GM18507 (cell line): ENCODE measurements around the gene TBCD.

Experiments
- DNase-seq: peaks from one replicate; pipeline ENCODE4 v3.0.0; 2011; ENCODE audit warnings: low read depth; ENCODE audit not compliant: insufficient read length; ENCODE audit errors: extremely low spot score
- FAIRE-seq: peaks from 2 replicates; lab custom pipeline; 2011; peaks lifted over from hg19 to GRCh38; lab: Jason Lieb, UNC

TBCD gene

DNA sequence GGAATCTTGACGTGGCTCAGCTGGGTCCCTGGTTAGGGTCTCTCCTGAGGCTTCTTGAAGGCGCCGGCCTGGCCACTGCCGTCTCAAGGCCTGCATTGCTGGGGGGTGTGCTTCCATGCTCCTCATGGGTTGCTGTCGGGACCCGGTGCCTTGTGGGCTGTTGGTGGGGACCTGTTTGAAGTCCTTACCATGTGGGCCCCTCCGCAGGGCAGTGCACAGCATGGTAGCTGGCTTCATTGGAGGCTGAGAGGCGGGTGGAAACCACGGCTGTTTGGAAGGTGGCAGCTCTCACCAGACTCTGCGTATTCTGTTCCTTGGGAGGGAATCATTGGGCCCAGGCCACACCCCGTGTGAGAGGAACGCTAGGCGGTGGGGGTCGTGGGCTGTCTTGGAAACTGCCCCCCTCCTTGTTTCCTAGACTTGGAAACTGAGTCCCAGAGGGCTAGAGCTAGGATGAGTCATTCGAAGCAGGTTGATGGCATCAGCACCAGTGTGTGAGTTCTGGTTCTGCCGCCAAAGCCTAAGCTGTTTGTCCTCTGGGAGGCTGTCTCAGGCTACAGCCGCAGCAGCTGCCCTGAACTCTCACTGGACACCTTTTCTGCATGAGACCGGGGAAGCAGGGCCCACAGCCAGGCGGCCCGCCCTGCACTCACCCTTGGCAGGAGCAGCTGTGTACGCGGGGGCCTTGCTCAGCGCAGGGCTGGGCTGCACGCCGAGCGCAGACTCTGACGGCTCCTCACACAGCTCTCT, 52.8 kb downstream of the TBCD start:
- DNase-seq, result no peak
- no peak for FAIRE-seq

DNA sequence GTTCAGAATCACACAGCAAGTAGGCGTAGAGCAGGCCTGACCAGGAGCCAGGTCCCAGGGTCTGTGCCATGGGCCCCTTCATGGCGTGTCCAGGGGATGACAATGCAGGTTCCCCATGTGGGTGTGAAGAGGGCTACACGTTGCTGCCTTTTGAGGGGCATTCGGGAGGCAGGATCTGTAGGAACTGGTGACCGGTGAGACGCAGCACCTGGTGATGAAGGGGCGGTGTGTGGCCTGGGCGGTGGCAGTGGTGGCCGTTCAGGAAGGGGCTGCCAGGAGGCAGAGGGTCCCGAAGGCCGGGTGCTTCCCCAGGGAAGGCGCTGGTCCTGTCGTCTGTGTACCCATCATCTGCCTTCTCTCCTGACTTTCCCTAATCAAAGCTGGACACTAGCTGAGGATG, 53.4 kb downstream of the TBCD start:
- no peak for DNase-seq
- no peak for FAIRE-seq

DNA sequence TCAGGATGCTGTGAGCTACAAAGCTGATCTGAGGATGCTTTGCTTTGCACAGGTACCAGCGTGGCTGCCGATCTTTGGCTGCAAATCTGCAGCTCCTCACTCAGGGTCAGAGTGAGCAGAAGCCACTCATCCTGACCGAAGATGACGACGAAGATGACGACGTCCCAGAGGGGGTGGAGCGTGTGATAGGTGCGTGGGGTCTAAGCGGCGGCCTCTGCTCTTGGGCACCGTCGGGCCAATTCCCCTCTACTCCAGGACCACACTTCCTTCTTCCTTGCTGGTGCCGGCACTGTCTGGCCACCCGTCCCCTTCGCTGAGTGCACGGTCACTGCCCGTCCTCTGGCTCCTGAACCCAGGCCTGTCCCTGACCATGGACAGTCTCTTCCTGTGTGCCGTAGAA, 54.0 kb downstream of the TBCD start:
- no peak for FAIRE-seq
- DNase-seq, result no peak

DNA sequence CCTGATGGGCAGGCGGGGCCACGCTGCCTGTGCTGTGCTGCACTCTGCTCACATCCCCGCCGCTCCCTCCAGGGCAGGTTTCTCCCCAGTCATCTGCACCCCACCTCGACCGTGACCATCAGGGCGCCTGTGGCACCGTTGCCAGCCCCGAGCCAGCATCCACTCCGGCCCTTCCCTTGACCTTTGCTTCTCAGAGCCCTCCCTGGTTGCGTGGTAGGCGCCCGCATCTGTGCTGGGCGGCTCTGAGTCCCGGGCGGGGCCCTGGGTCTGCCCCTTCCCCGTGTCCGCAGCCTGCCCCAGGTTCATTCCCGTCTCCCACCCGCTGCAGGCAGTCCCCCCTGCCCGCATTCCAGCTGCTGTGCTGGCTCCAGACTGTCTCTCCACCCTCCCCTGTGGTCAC, 54.8 kb downstream of the TBCD start:
- DNase-seq (no peak), FAIRE-seq (no peak)

DNA sequence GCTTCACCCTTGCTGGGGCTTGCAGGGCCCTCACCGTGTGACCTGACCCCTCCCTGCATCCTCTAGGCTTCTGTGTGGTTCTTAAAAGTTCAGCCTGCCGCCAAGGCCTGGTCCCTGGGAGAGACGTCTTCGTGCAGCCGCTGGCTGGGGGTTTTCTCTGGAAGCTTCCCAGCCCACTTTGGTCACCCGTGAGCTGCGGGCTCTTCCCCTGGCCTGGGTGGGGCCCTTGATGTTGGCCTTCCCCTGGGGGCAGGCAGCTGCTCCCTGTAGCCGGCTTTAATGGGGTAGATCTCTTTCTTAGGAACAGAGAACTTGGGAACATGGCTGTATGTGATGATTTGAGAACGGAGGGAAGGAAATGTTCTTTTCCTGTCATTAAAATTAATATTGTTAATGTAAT, 55.2 kb downstream of the TBCD start:
- DNase-seq, result no peak

DNA sequence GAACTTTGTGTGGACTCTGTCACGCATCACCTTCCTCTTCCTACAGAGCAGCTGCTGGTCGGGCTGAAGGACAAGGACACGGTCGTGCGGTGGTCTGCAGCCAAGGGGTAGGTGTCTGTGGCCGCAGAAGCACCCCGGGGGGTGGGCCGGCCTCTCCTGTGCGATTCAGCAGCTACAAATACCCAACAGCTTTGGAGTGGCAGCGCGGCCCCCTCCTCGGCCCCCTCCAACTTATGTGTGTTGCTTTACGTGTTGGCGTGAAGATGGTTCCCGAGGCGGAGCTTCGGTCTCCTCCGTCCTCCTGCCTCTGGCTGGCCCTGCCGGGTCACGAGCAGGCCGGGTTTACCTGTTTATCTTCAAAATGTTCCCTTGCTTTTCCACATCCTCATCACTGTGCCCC, 55.7 kb downstream of the TBCD start:
- FAIRE-seq (no peak), DNase-seq (no peak)

More for the DNA sequence above, 55.2 kb downstream of the TBCD start:
- FAIRE-seq, result no peak

DNA sequence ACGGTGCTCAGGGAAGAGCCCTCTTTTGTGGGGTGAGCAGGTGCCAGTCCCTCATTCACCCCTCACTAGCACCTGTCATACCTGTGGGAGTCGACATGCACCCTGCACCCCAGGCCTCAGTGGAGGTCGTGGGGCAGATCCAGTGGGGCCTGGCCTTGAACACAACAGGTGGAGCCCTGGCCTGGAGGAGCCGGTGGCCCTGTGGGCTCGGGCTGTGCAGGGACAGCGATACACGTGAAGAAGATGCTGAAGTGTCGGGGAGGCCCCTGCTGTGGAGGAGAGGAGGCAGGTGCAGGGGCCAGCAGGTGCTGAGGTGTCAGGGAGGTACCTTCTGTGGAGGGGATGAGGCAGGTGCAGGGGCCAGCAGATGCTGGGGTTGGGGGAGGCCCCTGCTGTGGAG, 56.1 kb downstream of the TBCD start:
- FAIRE-seq, result no peak
- DNase-seq, result no peak

DNA sequence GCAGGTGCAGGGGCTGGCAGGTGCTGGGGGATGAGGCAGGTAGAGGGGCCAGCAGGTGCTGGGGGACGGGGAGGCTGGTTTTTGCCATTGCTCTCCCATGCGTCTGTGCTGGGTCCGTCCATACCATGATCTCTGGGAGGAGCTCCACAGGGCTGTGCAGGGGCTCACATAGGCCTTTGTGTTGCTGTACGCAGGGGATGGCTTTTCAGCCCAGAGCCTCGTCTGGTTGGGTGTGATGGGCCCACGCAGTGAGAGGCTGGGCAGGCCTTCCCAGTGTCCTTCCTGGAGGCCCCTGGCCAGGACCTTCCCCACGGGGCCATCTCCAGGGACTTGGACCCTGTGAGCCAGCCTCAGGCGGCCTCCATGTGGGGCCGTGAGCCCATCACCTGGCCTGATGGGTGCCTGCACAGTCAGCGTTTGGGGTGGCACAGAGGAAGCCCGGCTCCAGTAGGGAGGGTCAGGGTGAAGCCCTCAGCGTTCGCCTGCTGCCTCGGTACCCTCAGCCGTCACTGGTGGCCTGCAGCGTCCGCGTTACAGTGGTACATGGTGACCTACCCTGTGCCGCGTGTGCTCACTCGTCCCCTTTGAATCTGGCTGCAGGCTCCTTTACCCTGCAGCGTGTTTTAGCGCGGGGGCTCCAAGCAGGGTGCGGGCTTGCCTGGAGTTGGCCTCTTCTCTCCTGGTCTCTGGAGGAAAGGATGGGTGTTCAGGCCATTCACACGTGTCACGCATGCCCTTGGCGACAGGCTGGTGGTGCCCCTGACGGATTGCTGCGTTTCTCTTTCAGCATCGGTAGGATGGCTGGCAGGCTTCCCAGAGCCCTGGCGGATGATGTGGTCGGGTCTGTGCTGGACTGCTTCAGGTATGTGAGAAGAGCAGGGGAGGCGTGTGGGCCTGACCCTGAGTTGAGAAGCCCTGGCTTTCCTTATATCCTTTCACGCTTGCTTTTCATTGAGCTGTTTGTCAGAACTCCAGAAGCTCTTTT, 57.3 kb downstream of the TBCD start:
- FAIRE-seq, result no peak
- no peak for DNase-seq

DNA sequence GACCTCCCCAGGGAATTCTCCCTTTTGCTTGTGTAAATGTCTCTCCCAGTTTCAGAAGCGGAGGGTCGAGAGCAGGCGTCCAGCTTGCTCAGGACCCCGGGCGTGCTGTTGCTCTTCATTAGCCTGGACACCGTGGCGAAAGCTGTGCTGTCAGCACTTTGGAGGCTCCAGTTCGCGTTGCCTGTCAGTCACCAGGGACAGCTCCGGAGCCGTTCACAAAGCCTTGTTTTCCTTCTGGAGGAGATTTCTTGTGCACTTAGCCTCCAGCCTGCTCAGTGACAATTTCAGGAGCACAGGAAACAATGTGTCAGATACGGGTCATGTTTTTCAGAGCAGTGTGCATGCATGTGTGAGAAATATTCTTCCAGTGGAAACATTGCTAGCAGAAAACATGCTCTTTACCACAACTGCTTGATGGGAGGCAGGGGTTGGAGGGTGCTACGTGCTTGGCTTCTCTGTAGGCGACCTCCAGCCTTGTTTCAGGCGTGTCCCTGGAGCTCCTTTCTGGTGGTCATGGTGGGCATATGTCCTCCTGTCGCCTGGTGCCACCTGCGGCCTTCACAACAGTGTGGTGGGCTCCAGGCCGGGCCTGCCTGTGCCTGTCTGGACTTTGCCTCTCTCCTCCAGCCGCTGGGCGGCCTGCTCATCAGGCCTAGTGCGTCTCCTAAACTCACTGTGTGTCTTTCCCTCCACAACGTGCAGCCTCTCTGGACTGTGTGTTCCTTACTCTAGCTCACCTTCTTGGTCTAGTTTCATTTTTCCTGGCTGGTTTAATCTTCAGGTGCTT, 59.0 kb downstream of the TBCD start:
- DNase-seq (no peak), FAIRE-seq (no peak)

DNA sequence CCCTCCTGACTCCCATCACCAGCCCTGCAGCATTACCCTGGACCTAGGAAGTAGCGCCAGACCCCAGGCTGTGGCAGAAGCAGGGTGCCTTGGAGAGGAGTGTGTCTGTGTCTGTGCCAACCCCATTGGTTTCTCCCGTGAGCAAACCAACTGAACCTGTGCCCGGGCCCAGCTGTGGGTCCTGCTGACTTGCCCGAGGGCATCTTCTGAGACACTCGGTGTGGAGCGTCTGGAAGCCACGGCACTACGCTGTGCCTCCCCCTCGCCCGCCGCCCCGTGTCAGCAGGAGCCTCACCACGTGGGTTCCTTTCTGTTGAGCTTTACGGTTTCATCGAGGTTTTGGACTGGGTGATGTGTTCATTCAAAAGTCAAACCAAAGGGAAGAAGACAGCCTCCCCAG, 60.2 kb downstream of the TBCD start:
- FAIRE-seq, result no peak

DNA sequence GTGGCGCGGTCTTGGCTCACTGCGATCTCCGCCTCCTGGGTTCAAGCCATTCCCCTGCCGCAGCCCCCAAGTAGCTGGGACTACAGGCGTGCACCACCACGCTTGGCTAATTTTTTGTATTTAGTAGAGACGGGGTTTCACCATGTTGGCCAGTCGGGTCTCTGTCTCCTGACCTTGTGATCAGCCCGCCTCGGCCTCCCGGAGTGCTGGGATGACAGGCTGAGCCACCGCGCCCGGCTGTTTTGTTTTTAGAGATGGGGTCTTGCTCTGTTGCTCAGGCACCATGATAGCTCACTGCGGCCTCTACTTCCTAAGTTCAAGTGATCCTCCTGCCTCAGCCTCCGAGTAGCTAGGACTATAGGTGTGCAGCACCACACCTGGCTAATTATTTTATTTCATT, 60.7 kb downstream of the TBCD start:
- FAIRE-seq (no peak), DNase-seq (no peak)

More for the DNA sequence above, 60.2 kb downstream of the TBCD start:
- DNase-seq, result no peak

DNA sequence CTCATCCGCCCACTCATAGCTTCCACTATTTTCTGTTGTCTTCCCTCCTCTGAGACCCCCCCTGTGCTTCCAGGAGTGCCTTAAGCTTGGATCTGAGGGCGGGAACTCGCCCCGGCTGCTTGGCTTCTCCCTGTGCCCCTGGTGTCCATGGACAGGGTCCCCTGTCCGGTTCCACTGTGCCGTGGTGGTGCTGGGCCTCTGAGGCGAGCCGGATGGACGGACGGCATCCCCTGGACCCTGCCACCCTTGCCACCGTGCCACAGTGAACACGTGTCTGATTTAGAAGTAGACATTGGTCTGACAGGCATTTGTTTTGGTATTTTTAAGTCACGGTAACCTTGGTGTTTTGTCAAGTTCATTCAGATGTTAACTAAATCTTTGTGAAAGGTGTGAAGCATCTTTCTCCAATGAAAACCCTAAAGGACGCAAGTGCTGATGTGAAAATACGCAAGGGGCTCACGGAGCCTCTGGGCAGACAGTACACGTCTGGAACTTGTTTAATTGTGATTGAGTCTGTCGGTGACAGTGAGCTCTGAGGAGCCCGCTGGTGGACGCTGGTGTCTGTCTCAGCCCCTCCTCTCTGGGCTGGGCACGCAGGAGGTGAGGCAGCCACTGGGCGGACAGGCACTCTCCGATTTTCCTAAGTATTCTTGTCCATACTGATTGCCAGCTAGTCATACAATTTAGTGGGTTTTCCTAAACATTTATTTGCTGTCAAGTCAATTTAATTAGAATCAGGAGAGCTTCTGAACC, 61.6 kb downstream of the TBCD start:
- FAIRE-seq, result no peak
- no peak for DNase-seq

DNA sequence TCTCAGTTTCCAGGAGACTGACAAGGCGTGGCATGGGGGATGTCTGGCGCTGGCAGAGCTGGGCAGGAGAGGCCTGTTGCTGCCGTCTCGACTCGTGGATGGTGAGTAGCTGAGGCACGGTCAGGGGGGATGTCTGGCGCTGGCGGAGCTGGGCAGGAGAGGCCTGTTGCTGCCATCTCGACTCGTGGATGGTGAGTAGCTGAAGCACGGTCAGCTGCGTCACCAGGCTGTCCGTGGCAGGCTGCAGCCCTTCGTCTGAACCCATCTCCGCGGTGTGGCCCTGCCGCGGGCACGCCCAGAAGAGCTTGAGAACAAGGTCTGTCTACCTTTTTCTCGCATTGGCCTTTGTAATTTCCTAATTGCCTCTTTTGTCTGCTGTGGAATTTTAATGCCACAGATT, 63.0 kb downstream of the TBCD start:
- FAIRE-seq (no peak), DNase-seq (no peak)

DNA sequence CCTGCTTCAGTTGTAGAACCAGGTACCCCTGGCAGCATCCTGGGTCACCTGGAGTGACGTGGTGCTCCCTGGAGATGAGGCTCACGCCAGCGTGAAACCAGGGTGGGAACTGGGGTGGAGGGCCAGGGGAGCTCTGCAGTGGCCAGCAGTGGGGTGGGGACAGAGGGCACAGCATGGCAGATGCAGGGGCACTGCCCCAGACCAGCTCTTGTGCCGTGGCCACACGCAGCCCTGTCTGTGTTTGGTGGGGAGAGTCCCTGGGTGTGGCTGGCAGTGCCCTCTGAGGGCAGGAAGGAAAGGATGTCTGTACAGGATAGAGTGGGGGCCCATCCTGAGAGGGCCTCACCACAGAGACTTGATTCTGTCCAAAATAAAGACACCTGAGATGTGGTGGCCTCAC, 63.5 kb downstream of the TBCD start:
- FAIRE-seq, result no peak
- no peak for DNase-seq

DNA sequence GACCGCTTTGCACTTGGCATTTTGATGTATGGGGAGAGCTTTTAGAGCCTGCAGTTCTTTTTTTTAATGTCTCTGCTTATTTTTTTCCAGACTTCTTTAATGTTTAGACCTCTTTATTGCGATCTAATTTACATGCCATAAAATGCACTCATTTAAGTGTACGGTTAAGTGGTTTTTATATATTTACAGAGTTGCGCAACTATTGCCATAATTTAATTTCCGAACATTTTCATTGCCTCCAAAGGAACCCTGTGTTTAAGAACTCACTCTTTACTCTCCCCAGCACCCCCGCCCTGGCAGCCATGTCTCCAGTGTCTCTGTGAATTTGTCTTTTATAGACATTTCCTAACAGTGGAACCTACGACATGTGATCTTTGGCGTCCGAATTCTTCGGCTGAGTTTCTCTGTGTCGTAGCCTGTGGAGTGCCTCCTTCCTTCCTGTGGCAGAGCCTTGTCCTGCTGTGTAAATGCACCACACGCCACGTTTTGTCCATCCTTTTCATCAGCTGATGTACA, 64.0 kb downstream of the TBCD start:
- DNase-seq (no peak), FAIRE-seq (no peak)

DNA sequence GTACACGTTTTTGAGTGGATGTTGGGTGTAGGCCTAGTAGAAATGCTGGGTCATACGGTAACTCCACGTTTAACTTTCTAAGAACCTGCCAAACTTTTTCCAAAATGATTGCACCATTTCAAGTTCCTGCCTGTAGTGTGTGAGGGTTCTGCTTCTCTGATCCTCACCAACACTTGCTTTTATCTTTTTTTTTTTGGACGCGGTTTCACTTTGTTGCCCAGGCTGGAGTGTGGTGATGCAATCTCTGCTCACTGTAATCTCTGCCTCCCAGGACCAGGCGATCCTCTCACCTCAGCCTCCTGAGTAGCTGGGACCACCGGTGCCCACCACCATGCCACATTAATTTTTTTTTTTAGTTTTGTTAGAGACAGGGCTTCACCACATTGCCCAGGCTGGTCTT, 64.5 kb downstream of the TBCD start:
- FAIRE-seq, result no peak
- DNase-seq, result no peak

DNA sequence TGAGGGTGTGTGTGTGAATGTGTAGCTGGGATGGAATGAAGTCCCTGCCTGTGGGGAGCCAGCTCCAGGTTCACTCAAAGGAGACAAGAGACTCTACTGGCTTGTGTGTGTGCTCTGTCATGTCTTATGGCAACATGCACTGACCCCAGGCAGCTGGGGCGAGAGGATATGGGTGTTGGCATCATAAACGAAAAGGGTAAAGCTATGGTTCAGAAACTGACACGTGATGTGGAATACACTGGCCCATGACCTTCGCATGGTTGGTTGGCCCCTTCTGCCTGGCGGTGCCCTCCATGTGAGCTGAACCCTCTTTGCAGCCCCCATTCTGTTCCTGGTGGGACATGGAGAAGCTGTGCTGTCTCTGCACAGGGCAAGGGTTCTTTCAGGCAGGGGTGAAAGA, 66.1 kb downstream of the TBCD start:
- DNase-seq (no peak), FAIRE-seq (no peak)

DNA sequence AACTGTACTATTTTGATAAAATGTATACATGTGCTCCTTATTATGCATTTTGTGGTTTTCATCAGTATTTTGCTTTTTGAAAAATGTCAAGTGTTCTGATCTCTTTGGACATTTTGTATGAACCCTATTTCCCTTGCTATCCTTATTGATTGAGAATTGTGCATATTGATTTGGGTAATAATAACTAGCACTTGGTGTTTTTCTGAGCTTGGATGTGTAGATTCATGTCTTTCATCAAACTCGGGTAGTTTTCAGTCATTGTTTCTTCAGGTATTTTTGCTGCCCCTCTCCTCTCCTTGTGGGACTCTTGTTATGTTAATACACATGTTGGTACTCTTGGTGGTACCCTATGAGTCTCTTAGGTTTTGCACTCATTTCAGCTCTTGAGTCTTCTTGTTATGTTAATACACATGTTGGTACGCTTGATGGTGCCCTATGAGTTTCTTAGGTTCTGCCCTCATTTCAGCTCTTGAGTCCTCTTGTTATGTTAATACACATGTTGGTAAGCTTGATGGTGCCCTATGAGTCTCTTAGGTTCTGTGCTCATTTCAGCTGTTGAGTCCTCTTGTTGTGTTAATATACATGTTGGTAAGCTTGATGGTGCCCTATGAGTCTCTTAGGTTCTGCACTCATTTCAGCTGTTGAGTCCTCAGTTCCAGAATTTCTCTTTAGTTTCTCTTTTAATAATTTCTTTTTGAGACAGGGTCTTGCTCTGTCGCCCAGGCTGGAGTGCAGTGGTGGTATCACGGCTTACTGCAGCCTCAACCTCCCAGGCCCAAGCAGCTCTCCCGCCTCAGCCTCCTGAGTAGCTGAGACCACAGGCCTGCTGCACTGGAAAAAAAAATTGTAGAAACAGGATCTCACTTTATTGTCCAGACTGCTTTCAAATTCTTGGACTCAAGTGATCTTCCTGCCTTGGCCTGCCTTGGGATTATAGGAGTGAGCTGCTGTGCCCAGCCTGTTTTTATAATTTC, 68.7 kb downstream of the TBCD start:
- no peak for FAIRE-seq
- no peak for DNase-seq
